ENCODE results near the gene ZNF614.

DNA sequence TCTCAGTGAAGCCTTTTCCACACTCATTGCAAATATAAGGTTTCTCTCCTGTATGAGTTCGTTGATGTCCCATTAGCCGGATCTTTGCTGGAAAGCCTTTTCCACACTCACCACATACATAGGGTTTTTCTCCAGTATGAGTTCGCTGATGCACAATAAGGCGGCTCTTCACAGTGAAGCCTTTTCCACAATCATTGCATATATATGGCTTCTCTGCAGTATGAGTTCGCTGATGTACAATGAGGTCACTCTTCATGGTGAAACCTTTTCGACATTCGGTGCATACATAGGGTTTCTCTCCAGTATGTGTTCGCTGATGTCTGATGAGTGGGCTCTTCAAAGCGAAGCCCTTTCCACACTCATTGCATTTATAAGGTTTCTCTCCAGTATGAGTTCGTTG lies 34.8 kb downstream of the ZNF614 start:
- TF ChIP-seq MEF2D (CRISPR knock-in tag; IDR thresholded peaks at IDR 0.05), result no peak
- no peak for TF ChIP-seq NR2F2 (IDR thresholded peaks at IDR 0.05; ENCODE audit: borderline replicate concordance, low read depth)
- no peak for TF ChIP-seq BRF2 (CRISPR knock-in tag; IDR thresholded peaks at IDR 0.05)
- no peak for TF ChIP-seq NR3C1 (CRISPR knock-in tag; IDR thresholded peaks at IDR 0.05)
- TF ChIP-seq POLR2A (IDR thresholded peaks at IDR 0.05; ENCODE audit: insufficient read depth in 1 of 2, low read depth in 2 of 2, low read length in 2 of 2), result no peak
- TF ChIP-seq ZNF570 (CRISPR knock-in tag; IDR thresholded peaks at IDR 0.05; ENCODE audit: borderline replicate concordance), result no peak
- TF ChIP-seq ATF1 (CRISPR knock-in tag; IDR thresholded peaks at IDR 0.05), result no peak
- no peak for TF ChIP-seq MBD4 (IDR thresholded peaks at IDR 0.05; ENCODE audit: borderline replicate concordance, low read length)
- TF ChIP-seq ZSCAN30 (CRISPR knock-in tag; IDR thresholded peaks at IDR 0.05), result no peak
- TF ChIP-seq HMG20A (CRISPR knock-in tag; IDR thresholded peaks at IDR 0.05; ENCODE audit: borderline replicate concordance), result no peak
- no peak for TF ChIP-seq PREB (CRISPR knock-in tag; IDR thresholded peaks at IDR 0.05)
- no peak for TF ChIP-seq ZNF282 (IDR thresholded peaks at IDR 0.05; ENCODE audit: partially characterized antibody)
- TF ChIP-seq PTBP1 (IDR thresholded peaks at IDR 0.05; ENCODE audit: low read depth, low read length, poor library complexity, severe bottlenecking), result no peak

Data from HepG2 (cell line).